Tibial nerve (tissue), 4 donors: ENCODE results near the gene ELFN1. TPM values are rescaled to one million over a fixed set of nuclear protein-coding genes. Genes with fewer than 3 reads are reported as not detected.

Source experiments
- DNase-seq, 2 donors: peaks; one replicate each; pipeline ENCODE4 v3.0.0-alpha.2; 2019; ENCODE audit warnings: low spot score in 2 of 2
- H3K27ac ChIP-seq, 4 donors: fragments of 200-600 bp; sonication (generic) in 3 of 4; one replicate each; pipeline ENCODE4 v1.5.1; 2017 to 2019; ENCODE audit warnings: mild to moderate bottlenecking in 1 of 4
- H3K27me3 ChIP-seq, 2 donors: fragments of 200-600 bp; sonication (generic) in 1 of 2; one replicate each; pipeline versions ENCODE4 v1.5.1 to v1.6.0; 2017 to 2019
- H3K36me3 ChIP-seq, 3 donors: fragments of 200-600 bp; sonication (generic); one replicate each; pipeline ENCODE4 v1.5.1; 2018 to 2019
- H3K4me1 ChIP-seq, 4 donors: fragments of 200-600 bp; sonication (generic) in 3 of 4; one replicate each; pipeline ENCODE4 v1.5.1; 2017 to 2019
- H3K4me3 ChIP-seq, 4 donors: fragments of 200-600 bp; sonication (generic) in 3 of 4; one replicate each; pipeline ENCODE4 v1.5.1; 2017 to 2019; ENCODE audit warnings: mild to moderate bottlenecking in 1 of 4, moderate library complexity in 1 of 4
- H3K9me3 ChIP-seq, 4 donors: fragments of 200-600 bp; sonication (generic) in 3 of 4; one replicate each; pipeline ENCODE4 v1.5.1; 2017 to 2019
- CTCF ChIP-seq, 5 experiments: fragments of 200-600 bp in 3 of 5; fragments of 450-650 bp in 2 of 5; sonication (generic) in 3 of 5; IDR thresholded peaks; one replicate each; pipeline ENCODE4 v1.5.1; 2016 to 2019; ENCODE audit warnings: antibody characterized with exemption in 5 of 5, mild to moderate bottlenecking in 3 of 5, moderate library complexity in 2 of 5
- EP300 ChIP-seq, 2 donors: sonication (generic); formaldehyde crosslinking; IDR thresholded peaks; one replicate each; pipeline ENCODE4 v1.6.1; 2017; ENCODE audit warnings: antibody characterized with exemption in 2 of 2, mild to moderate bottlenecking in 1 of 2
- POLR2A ChIP-seq, 2 donors: fragments of 450-650 bp; IDR thresholded peaks; one replicate each; pipeline ENCODE4 v1.6.1; 2017; ENCODE audit warnings: antibody characterized with exemption in 2 of 2, mild to moderate bottlenecking in 2 of 2, moderate library complexity in 2 of 2
- WGBS, 2 donors: methylation state at CpG; one replicate each; pipeline ENCODE4 v1.1.5; 2018; 5-methylcytosine and 5-hydroxymethylcytosine counted together
- total RNA-seq, 4 donors: library from RNA; depleted of rRNA; stranded (reverse); fragments of >200 nt; gene quantifications; one replicate each; pipeline ENCODE4 v1.1.0, GENCODE V29; 2016

ELFN1 gene
- total RNA-seq, 4 donors from 2014 or later, result 0.21 to 2.4 (median 1.5) TPM

GRCh38 chr7:1749351-1749863, 79.3 kb downstream of the ELFN1 start:
- no peak overlapping the region for H3K27ac ChIP-seq
- TF ChIP-seq EP300 (IDR thresholded peaks at IDR 0.05) (no peak), CTCF (IDR thresholded peaks at IDR 0.05) (no peak)
- H3K36me3 ChIP-seq, result no peaks in the 10 kb centered on the region
- peaks cover 0 to 37% of the 10 kb centered on the region in 2 donors for H3K27me3 ChIP-seq
- no peaks in the 10 kb centered on the region for H3K9me3 ChIP-seq
- DNase-seq, result no peak
- H3K4me1 ChIP-seq, result no peaks in the 10 kb centered on the region
- no peak overlapping the region for H3K4me3 ChIP-seq
- WGBS, 2 donors, result 73 to 80% methylated on average over 17 to 19 of the region's 19 CpGs

GRCh38 chr7:1749864-1750466, 79.9 kb downstream of the ELFN1 start:
- WGBS, 2 donors, result 33 to 51% methylated on average over 17 to 24 of the region's 24 CpGs
- Histone ChIP-seq H3K4me3 (no peak overlapping the region), H3K27ac (no peak overlapping the region), H3K4me1 (no peaks in the 10 kb centered on the region), H3K9me3 (no peaks in the 10 kb centered on the region), H3K36me3 (no peaks in the 10 kb centered on the region), H3K27me3 (peaks cover 0 to 37% of the 10 kb centered on the region in 2 donors)
- TF ChIP-seq EP300 (IDR thresholded peaks at IDR 0.05) (no peak), POLR2A (IDR thresholded peaks at IDR 0.05) (no peak), CTCF (IDR thresholded peaks at IDR 0.05) (no peak)
- DNase-seq, result no peak

DNA sequence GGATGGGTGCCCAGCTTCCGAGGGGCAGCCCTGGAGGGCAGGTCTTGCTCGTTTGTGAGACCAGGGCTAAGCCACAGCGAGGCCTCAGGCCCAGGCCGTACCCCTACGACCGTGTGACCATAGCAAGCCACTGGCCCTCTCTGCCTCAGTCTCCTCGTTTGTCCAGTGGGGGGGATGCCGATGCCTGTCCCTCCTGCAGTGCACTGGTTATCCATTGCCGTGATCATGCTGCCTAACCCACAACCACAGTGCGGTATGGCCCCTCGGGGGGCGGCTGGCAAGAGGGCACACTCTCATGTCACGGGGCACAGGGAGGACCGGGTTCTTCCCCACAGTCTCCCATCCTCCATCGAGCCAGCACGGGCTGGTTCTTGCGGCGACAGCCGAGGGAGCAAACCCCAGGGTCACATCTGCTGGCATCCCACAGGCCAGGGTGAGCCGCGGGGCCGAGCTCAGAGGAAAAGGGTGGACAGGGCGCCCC, 80.5 kb downstream of the ELFN1 start:
- H3K27ac ChIP-seq, result no peak overlapping the region
- 82 to 85% methylated on average over 11 to 23 of the region's 23 CpGs for WGBS, 2 donors
- H3K9me3 ChIP-seq, result no peaks in the 10 kb centered on the region
- no peak for TF ChIP-seq EP300 (IDR thresholded peaks at IDR 0.05)
- no peak for TF ChIP-seq CTCF (IDR thresholded peaks at IDR 0.05)
- no peak for TF ChIP-seq POLR2A (IDR thresholded peaks at IDR 0.05)
- no peaks in the 10 kb centered on the region for H3K4me1 ChIP-seq
- H3K27me3 ChIP-seq, result peaks cover 0 to 38% of the 10 kb centered on the region in 2 donors
- H3K36me3 ChIP-seq, result no peaks in the 10 kb centered on the region
- no peak overlapping the region for H3K4me3 ChIP-seq
- no peak for DNase-seq

- Histone ChIP-seq H3K4me3 (no peak overlapping the region), H3K27me3 (peaks cover 0 to 47% of the 10 kb centered on the region in 2 donors), H3K36me3 (no peaks in the 10 kb centered on the region), H3K27ac (no peak overlapping the region), H3K9me3 (no peaks in the 10 kb centered on the region), H3K4me1 (no peaks in the 10 kb centered on the region)
- WGBS, 2 donors, result 81 to 82% methylated on average over 9 of the region's 9 CpGs
- no peak for DNase-seq
- TF ChIP-seq EP300 (IDR thresholded peaks at IDR 0.05) (no peak), CTCF (IDR thresholded peaks at IDR 0.05) (no peak), POLR2A (IDR thresholded peaks at IDR 0.05) (no peak)
These were observed 82.0 kb downstream of the ELFN1 start for GRCh38 chr7:1752111-1752510.

- no peak overlapping the region for H3K27ac ChIP-seq
- TF ChIP-seq CTCF (IDR thresholded peaks at IDR 0.05) (no peak), POLR2A (IDR thresholded peaks at IDR 0.05) (no peak)
- no peaks in the 10 kb centered on the region for H3K4me1 ChIP-seq
- DNase-seq, result no peak
- no peak overlapping the region for H3K4me3 ChIP-seq
- WGBS, 2 donors, result 77% methylated on average over 21 of the region's 21 CpGs
- H3K36me3 ChIP-seq, result no peaks in the 10 kb centered on the region
- H3K9me3 ChIP-seq, result no peaks in the 10 kb centered on the region
- H3K27me3 ChIP-seq, result peaks cover 0 to 51% of the 10 kb centered on the region in 2 donors
These were observed 82.9 kb downstream of the ELFN1 start for GRCh38 chr7:1752771-1753563.
